MCF 10A (cell line): ENCODE data around the gene MFSD6L. TPM values are rescaled to one million over a fixed set of nuclear protein-coding genes. Genes with fewer than 3 reads are reported as not detected.

Experiments used
- BruUV-seq: library from RNA; stranded (reverse); fragments of 400-500 nt; replicated peaks from 2 replicates; lab custom pipeline; 2021; lab: Mats Ljungman, UMichigan
- CTCF ChIA-PET: fragments of 300-600 bp; sonication (Branson Sonifier 250); formaldehyde crosslinking; extraction: SDS; loops from one replicate; lab custom pipeline; 2021; ENCODE audit warnings: antibody characterized with exemption, inconsistent platforms; lab: Yijun Ruan, JAX
- POLR2A ChIA-PET: fragments of 300-600, 350-650 bp; sonication (Branson Sonifier 250); formaldehyde crosslinking; extraction: SDS; loops from one replicate; lab custom pipeline; 2020; ENCODE audit warnings: antibody characterized with exemption, inconsistent platforms; lab: Yijun Ruan, JAX
- DNase-seq: peaks from one replicate; pipeline ENCODE4 v3.0.0-alpha.2; 2018; ENCODE audit not compliant: unreplicated experiment
- H3K27ac Mint-ChIP-seq: one replicate; pipeline ENCODE4 v1.8.0; 2022; ENCODE audit warnings: mild to moderate bottlenecking, low read depth, mixed read lengths; ENCODE audit not compliant: unreplicated experiment
- H3K27me3 Mint-ChIP-seq: one replicate; pipeline ENCODE4 v1.8.0; 2022; ENCODE audit warnings: mixed read lengths; ENCODE audit not compliant: insufficient read depth, unreplicated experiment
- H3K36me3 Mint-ChIP-seq: one replicate; pipeline ENCODE4 v1.8.0; 2022; ENCODE audit warnings: mild to moderate bottlenecking, moderate library complexity, mixed read lengths; ENCODE audit not compliant: insufficient read depth, unreplicated experiment
- H3K4me1 Mint-ChIP-seq: one replicate; pipeline ENCODE4 v1.8.0; 2022; ENCODE audit warnings: mixed read lengths; ENCODE audit not compliant: insufficient read depth, unreplicated experiment
- H3K4me3 Mint-ChIP-seq: one replicate; pipeline ENCODE4 v1.8.0; 2022; ENCODE audit warnings: mild to moderate bottlenecking, moderate library complexity, mixed read lengths; ENCODE audit not compliant: unreplicated experiment
- H3K9me3 Mint-ChIP-seq: one replicate; pipeline ENCODE4 v1.8.0; 2022; ENCODE audit warnings: mixed read lengths; ENCODE audit not compliant: unreplicated experiment
- intact Hi-C: fragments of 100-400 bp; cut with micrococcal nuclease; formaldehyde crosslinking; loops from 2 replicates; pipeline ENCODE4 v1.14.1; 2022
- total RNA-seq: library from RNA; stranded (reverse); gene quantifications from 2 replicates; pipeline ENCODE4 v1.2.3, GENCODE V29; 2022
- TF ChIP-seq, protein P1 (sequence below): fragments of 200-600 bp; IDR thresholded peaks from one replicate; pipeline ENCODE4 v1.8.0; 2022; ENCODE audit warnings: antibody characterized with exemption, mild to moderate bottlenecking; ENCODE audit not compliant: unreplicated experiment

MFSD6L gene
- total RNA-seq, 1 experiment from 2014 or later: not detected

DNA sequence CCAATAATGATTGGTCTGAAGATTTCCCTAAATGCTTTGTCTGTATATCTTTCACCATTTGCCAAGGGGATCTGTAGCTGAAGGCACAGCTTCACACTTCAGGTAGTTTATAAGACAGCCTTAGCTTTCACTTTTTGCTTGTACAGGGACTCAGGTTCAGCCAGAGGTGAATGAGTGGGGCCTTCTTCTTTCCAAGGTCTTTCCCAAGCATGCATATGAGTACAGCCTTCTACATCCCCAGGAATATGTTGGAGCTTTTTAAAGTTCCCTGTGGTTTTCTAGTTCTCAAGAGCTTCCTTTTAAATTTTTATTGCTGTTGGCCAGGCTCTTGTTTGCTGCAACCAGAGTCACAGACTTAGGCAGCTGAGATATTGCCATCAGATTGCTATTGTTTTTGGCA, 22.9 kb downstream of the MFSD6L start:
- Mint-ChIP-seq H3K9me3 (no peaks in the 10 kb centered on the region), H3K27me3 (peaks cover 56% of the 10 kb centered on the region), H3K27ac (no peak overlapping the region), H3K4me3 (no peak overlapping the region), H3K36me3 (no peaks in the 10 kb centered on the region), H3K4me1 (no peaks in the 10 kb centered on the region)
- no TSS peak for BruUV-seq
- TF ChIP-seq, protein P1, sequence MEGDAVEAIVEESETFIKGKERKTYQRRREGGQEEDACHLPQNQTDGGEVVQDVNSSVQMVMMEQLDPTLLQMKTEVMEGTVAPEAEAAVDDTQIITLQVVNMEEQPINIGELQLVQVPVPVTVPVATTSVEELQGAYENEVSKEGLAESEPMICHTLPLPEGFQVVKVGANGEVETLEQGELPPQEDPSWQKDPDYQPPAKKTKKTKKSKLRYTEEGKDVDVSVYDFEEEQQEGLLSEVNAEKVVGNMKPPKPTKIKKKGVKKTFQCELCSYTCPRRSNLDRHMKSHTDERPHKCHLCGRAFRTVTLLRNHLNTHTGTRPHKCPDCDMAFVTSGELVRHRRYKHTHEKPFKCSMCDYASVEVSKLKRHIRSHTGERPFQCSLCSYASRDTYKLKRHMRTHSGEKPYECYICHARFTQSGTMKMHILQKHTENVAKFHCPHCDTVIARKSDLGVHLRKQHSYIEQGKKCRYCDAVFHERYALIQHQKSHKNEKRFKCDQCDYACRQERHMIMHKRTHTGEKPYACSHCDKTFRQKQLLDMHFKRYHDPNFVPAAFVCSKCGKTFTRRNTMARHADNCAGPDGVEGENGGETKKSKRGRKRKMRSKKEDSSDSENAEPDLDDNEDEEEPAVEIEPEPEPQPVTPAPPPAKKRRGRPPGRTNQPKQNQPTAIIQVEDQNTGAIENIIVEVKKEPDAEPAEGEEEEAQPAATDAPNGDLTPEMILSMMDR: no peak
- CTCF ChIA-PET: interaction anchor here (1.0 to 2.7 kb wide), 3 partner anchors 9 to 339 kb away, joined by 3 to 28 read pairs (median 5); no protein-coding TSS in a partner anchor
- POLR2A ChIA-PET: no interaction called here
- no peak for DNase-seq
- intact Hi-C loops: no loop called here

DNA sequence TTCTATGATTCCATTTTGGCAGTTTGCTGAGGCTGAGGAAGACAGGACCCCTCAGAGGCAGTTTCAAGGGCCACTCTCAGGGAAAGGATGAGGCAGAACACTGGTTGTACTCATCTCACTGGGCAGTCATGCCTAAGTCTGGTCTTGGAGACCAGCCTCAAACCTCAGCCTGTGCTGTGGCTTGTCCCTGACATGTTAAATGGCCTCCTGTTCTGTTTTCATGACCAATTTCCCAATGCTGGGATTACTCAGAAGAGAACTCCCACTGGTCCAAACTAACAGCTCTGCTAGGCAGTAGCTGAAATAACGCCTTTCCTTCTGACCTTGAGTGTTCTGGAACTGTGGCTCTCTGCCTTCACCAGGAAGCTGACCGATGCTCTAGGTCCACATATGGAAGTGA, 32.4 kb downstream of the MFSD6L start:
- Mint-ChIP-seq H3K4me3 (no peak overlapping the region), H3K27me3 (peaks cover 33% of the 10 kb centered on the region), H3K4me1 (no peaks in the 10 kb centered on the region), H3K27ac (no peak overlapping the region), H3K9me3 (no peaks in the 10 kb centered on the region), H3K36me3 (no peaks in the 10 kb centered on the region)
- TF ChIP-seq, protein P1: no peak
- no peak for DNase-seq
- CTCF ChIA-PET: interaction anchor here (0.5 to 3.3 kb wide), 4 partner anchors 12 to 942 kb away, joined by 3 to 18 read pairs (median 4); no protein-coding TSS in a partner anchor
- POLR2A ChIA-PET: no interaction called here
- no TSS peak for BruUV-seq
- intact Hi-C loops: no loop called here

DNA sequence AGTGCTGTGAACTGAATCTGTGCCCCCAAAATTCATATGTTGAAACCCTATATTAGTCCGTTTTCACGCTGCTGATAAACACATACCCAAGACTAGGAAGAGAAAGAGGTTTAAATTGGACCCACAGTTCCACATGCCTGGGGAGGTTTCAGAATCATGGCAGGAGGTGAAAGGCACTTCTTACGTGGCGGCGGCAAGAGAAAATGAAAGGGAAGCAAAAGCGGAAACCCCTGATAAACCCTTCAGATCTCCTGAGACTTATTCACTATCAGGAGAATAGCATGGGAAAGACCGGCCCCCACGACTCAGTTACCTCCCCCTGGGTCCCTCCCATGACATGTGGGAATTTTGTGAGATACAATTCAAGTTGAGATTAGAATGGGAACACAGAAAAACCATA, 37.2 kb downstream of the MFSD6L start:
- Mint-ChIP-seq H3K27ac (no peak overlapping the region), H3K9me3 (peaks cover 6% of the 10 kb centered on the region), H3K4me1 (no peaks in the 10 kb centered on the region), H3K36me3 (no peaks in the 10 kb centered on the region), H3K27me3 (peaks cover 38% of the 10 kb centered on the region), H3K4me3 (no peak overlapping the region)
- CTCF ChIA-PET: interaction anchor here (0.9 kb wide), 1 partner anchor 9 kb away, joined by 4 read pairs; no protein-coding TSS in a partner anchor
- intact Hi-C loops: no loop called here
- BruUV-seq: no TSS peak
- DNase-seq: no peak
- POLR2A ChIA-PET: interaction anchor here (0.7 kb wide), 1 partner anchor 28 kb away, joined by 3 read pairs; no protein-coding TSS in a partner anchor
- TF ChIP-seq, protein P1: no peak

DNA sequence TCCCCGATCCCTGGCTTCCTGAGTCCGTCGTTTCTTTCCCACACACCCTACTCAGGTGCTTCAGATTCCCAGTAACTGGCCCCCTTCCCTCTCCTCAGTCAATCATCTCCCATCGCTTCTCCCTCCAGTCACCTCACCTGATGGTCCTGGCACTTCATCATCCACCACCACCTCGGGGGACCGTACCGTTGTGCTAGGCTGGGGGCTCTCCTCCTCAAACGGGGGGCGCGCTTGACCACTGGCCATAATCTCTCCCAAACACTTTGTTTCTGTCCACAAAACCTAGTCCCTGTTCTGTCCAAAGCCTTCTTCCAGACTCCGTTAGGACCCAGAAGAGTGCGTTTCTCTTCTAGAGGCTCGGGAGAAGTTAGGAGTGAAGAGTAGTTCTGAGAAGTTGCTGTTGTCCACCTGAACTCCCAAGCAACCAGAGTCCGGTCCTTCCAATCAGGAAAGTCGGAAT, 41.0 kb downstream of the MFSD6L start, which contains the start of gene SPDYE4:
Gene SPDYE4 (minus strand): TSS at position 410 of the 460 bp plus-strand sequence. CDS start 164 bp downstream, at position 246.
- H3K27ac Mint-ChIP-seq: no peak within 1 kb of the TSS
- DNase-seq: no peak
- CTCF ChIA-PET: no interaction called here
- TF ChIP-seq, protein P1: no peak
- H3K27me3 Mint-ChIP-seq: peaks cover 68% of the 10 kb centered on the region
- H3K9me3 Mint-ChIP-seq: peaks cover 6% of the 10 kb centered on the region
- intact Hi-C loops: loop anchor here (10.0 kb wide), 1 partner anchor 797 kb away; no protein-coding TSS in a partner anchor
- no peak within 1 kb of the TSS for H3K4me3 Mint-ChIP-seq
- no peaks in the 10 kb centered on the region for H3K4me1 Mint-ChIP-seq
- BruUV-seq: no TSS peak
- POLR2A ChIA-PET: no interaction called here
- no peaks in the 10 kb centered on the region for H3K36me3 Mint-ChIP-seq
